Activated naive CD8-positive, alpha-beta T cell treated with anti-CD3 and anti-CD28 coated beads, Interleukin-2, amount 10 ng/mL, durations not matched to agents 7 days and 5 days (primary cell): Measurements from ENCODE around the gene PARP11. TPM values are rescaled to one million over a fixed set of nuclear protein-coding genes. Genes with fewer than 3 reads are reported as not detected.
A peak's percentile ranks its signal among the peaks of the same experiment; 100 is the strongest.
"Not testable (repeated sequence)": the region's sequence is repeated elsewhere in the genome, so short reads cannot be mapped to it uniquely, and the experiment has no call there.

ENCODE experiments used
- ATAC-seq: fragments of 150-1000 bp; cut with Tn5 transposase; one replicate; pipeline ENCODE4 v1.10.0; 2021; ENCODE audit warnings: low read depth, moderate library complexity
- POLR2A ChIA-PET: fragments of 350-600 bp; sonication (Branson Sonifier 250); formaldehyde crosslinking; loops from one replicate; lab custom pipeline; 2021; ENCODE audit warnings: antibody characterized with exemption; lab: Charles Lee
- DNase-seq: peaks from one replicate; pipeline ENCODE4 v3.0.0; 2021
- H3K27ac Mint-ChIP-seq: one replicate; pipeline ENCODE4 v1.8.0; 2022; ENCODE audit warnings: mild to moderate bottlenecking, mixed read lengths
- H3K27me3 Mint-ChIP-seq: one replicate; pipeline ENCODE4 v1.8.0; 2022; ENCODE audit warnings: mild to moderate bottlenecking, moderate library complexity, mixed read lengths
- H3K36me3 Mint-ChIP-seq: one replicate; pipeline ENCODE4 v1.8.0; 2021; ENCODE audit warnings: mild to moderate bottlenecking, mixed read lengths
- H3K4me1 Mint-ChIP-seq: one replicate; pipeline ENCODE4 v1.8.0; 2021; ENCODE audit warnings: mixed read lengths
- H3K4me3 Mint-ChIP-seq: one replicate; pipeline ENCODE4 v1.8.0; 2022; ENCODE audit warnings: mild to moderate bottlenecking, moderate library complexity, mixed read lengths
- H3K9me3 Mint-ChIP-seq: one replicate; pipeline ENCODE4 v1.8.0; 2021; ENCODE audit warnings: mixed read lengths
- total RNA-seq, 2 experiments: library from RNA; stranded (reverse); gene quantifications; one replicate each; pipeline ENCODE4 v1.2.3, GENCODE V29; 2021

The PARP11 gene
- total RNA-seq, 2 experiments from 2014 or later = 40.2 to 40.7 TPM

DNA sequence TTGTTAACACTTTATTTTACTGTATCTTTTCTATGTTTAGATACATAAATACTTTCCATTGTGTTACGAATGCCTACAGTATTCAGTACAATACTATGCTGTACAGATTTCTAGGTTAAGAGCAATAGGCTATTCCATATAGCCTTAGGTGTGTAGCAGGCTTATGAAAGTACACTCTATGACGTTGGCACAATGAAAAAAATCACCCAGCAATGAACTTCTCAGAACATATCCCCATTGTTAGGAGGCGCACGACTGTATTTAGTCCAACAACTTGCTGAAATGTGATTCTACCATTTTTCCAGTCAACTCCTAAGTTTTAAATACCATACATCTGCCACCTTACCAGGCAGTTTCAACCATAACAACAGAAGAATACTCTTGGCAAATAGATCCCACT lies 1.8 kb downstream of the PARP11 start:
- peak overlapping the region; percentile 98 for H3K4me3 Mint-ChIP-seq
- H3K36me3 Mint-ChIP-seq = peaks cover 30% of the 10 kb centered on the region
- DNase-seq = no peak
- H3K9me3 Mint-ChIP-seq = peaks cover 4% of the 10 kb centered on the region
- no peaks in the 10 kb centered on the region for H3K27me3 Mint-ChIP-seq
- peaks cover 39% of the 10 kb centered on the region for H3K4me1 Mint-ChIP-seq
- peak overlapping the region; percentile 97 for H3K27ac Mint-ChIP-seq
- POLR2A ChIA-PET = interaction anchor here (2.2 kb wide), 1 partner anchor 401 kb away, joined by 7 read pairs; no protein-coding TSS in a partner anchor
- no peak for ATAC-seq

DNA sequence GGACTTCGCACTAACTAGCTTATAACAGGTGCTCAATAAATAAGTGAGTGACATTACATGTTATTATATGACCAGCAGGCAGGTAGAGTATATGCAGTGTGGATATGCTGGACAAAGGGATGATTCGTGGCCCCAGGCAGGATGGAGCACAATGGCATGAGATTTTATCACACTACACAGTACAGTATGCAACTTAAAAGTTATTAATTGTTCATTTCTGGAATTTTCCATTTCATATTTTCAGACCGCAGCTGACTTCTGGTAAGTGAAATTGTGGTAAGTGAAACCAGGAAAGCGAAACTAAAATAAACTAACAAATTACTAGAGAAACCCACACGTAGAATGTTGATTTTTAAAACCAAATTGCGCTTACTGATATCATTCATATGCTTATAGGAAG lies 3.3 kb downstream of the PARP11 start:
- H3K4me3 Mint-ChIP-seq = peak overlapping the region; percentile 98
- peak; percentile 48 for DNase-seq
- H3K4me1 Mint-ChIP-seq = peaks cover 39% of the 10 kb centered on the region
- peak overlapping the region; percentile 97 for H3K27ac Mint-ChIP-seq
- peaks cover 45% of the 10 kb centered on the region for H3K36me3 Mint-ChIP-seq
- POLR2A ChIA-PET = interaction anchor here (0.8 to 1.7 kb wide), 3 partner anchors 9 to 117 kb away, joined by 3 to 7 read pairs (median 4); partner anchors contain the start of gene CRACR2A
- H3K9me3 Mint-ChIP-seq = peaks cover 16% of the 10 kb centered on the region
- H3K27me3 Mint-ChIP-seq = no peaks in the 10 kb centered on the region
- ATAC-seq = peak; percentile 33

DNA sequence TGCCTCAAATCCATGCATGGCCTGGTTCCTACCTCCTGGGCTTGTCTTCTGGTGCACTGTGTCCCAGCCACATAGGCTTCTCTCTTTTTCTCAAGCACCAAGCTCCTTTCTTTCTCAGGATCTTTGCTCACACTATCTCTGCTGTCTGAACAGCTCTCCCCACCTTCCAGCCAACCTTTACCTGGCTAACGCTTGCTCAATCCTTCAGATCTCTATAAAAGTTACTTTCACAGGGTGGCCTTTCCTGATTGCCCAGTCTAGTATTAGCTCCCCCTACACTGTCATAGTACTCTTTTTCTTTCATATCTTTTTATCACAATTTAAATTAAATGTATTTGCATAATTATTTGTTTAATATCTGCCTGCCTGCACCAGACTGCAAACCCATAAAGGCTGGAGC lies 3.8 kb downstream of the PARP11 start:
- Mint-ChIP-seq H3K36me3 (peaks cover 49% of the 10 kb centered on the region), H3K4me1 (peaks cover 39% of the 10 kb centered on the region), H3K27me3 (no peaks in the 10 kb centered on the region), H3K27ac (peak overlapping the region; percentile 97), H3K4me3 (peak overlapping the region; percentile 98), H3K9me3 (peaks cover 19% of the 10 kb centered on the region)
- DNase-seq (no peak), ATAC-seq (no peak)
- POLR2A ChIA-PET = interaction anchor here (0.8 to 1.7 kb wide), 3 partner anchors 10 to 116 kb away, joined by 3 to 7 read pairs (median 4); partner anchors contain the start of gene CRACR2A

DNA sequence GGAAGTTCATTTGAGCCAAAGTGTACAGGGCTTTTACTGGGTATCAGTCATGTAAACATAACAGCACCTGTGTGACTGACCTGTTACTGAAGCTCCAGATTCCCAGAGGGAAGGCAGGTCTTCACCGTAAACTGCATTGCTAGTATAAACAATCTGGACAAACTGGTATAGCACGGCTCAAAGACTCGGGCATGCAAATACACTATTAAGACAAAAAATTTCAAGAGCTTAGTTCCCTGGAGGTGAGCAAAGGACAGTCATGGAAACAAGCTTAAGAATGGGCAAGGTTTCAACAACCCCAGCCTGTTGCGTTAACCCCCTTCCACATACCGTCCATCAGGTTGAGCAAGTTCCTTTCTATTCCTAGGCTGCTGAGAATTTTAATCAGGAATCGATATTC lies 9.4 kb downstream of the PARP11 start:
- H3K4me1 Mint-ChIP-seq = peaks cover 6% of the 10 kb centered on the region

DNA sequence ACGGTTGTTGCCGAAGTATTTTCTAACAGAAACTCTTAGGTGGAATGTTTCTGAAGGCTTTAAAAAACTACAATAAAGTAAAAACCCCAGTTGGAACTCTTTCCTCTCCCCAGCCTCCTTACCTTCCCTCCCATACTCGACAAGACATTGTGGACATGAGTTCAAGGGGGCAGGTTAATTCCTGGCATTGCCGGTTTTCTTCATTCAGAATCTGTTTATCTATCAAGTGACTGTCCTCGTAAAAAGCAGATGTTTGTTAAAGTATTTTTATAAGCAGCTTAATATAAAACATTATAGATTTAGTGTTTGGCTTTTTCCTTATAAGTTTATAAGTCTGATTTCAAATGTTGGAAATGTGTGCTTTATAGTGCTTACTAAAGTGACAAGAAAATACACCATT lies 30.7 kb downstream of the PARP11 start:
- H3K36me3 Mint-ChIP-seq = peaks cover 65% of the 10 kb centered on the region
- POLR2A ChIA-PET = no interaction called here
- H3K27me3 Mint-ChIP-seq = no peaks in the 10 kb centered on the region
- H3K27ac Mint-ChIP-seq = no peak overlapping the region
- peaks cover 25% of the 10 kb centered on the region for H3K4me1 Mint-ChIP-seq
- ATAC-seq (no peak), DNase-seq (no peak)
- H3K4me3 Mint-ChIP-seq = no peak overlapping the region
- H3K9me3 Mint-ChIP-seq = peaks cover 8% of the 10 kb centered on the region

More for the DNA sequence above, 9.4 kb downstream of the PARP11 start:
- no peak overlapping the region for H3K4me3 Mint-ChIP-seq
- H3K27ac Mint-ChIP-seq = no peak overlapping the region
- no peaks in the 10 kb centered on the region for H3K27me3 Mint-ChIP-seq
- POLR2A ChIA-PET = no interaction called here
- H3K36me3 Mint-ChIP-seq = peaks cover 73% of the 10 kb centered on the region
- H3K9me3 Mint-ChIP-seq = peaks cover 19% of the 10 kb centered on the region
- DNase-seq (no peak), ATAC-seq (no peak)

DNA sequence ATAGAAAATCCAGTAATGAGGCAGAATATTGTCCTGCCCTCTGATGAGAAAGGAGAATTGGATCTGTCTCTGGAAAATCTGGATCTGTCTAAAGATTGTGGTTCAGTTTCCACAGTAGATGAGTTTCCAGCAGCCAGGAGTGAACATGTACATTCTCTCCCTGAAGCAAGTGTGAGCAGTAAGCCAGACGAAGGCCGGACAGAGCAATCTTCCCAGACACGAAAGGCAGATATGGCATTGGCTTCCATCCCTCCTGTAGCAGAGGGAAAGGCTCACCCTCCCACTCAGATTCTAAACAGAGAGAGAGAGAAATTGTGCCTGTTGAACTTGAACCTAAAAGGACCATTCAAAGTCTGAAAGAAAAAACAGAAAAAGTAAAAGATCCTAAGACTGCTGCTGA lies 31.4 kb downstream of the PARP11 start:
- H3K9me3 Mint-ChIP-seq = peaks cover 3% of the 10 kb centered on the region
- POLR2A ChIA-PET = no interaction called here
- H3K36me3 Mint-ChIP-seq = peaks cover 64% of the 10 kb centered on the region
- no peak for DNase-seq
- ATAC-seq = no peak
- no peak overlapping the region for H3K27ac Mint-ChIP-seq
- H3K27me3 Mint-ChIP-seq = no peaks in the 10 kb centered on the region
- H3K4me3 Mint-ChIP-seq = no peak overlapping the region
- peaks cover 27% of the 10 kb centered on the region for H3K4me1 Mint-ChIP-seq

DNA sequence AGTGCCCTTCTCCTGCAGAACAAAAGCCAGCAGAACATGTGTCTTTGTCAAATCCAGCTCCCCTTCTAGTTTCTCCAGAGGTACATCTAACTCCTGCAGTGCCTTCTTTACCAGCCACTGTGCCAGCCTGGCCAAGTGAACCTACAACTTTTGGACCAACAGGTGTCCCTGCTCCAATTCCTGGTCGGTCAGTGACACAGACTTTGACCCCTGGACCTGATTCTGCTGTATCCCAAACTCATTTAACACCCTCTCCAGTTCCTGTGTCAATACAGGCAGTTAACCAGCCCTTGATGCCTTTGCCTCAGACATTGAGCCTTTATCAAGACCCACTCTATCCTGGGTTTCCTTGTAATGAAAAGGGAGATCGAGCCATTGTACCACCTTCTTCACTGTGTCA lies 32.4 kb downstream of the PARP11 start:
- H3K36me3 Mint-ChIP-seq = peaks cover 71% of the 10 kb centered on the region
- peaks cover 32% of the 10 kb centered on the region for H3K4me1 Mint-ChIP-seq
- H3K27ac Mint-ChIP-seq, ATAC-seq, H3K9me3 Mint-ChIP-seq, H3K27me3 Mint-ChIP-seq, H3K4me3 Mint-ChIP-seq, DNase-seq, POLR2A ChIA-PET: not testable (repeated sequence)

DNA sequence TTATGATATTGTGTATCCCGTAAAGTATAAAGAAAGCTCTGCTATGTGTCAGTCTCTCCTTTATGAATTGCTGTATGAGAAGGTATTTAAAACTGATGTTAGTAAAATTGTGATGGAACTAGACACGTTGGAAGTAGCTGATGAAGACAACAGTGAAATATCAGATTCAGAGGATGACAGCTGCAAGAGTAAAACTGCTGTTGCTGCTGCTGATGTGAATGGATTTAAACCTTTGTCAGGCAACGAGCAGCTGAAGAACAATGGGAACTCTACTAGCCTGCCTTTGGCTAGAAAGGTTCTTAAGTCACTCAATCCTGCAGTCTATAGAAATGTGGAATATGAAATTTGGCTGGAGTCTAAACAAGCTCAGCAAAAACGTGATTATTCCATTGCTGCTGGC lies 33.5 kb downstream of the PARP11 start:
- H3K27me3 Mint-ChIP-seq, DNase-seq, ATAC-seq, H3K4me3 Mint-ChIP-seq, POLR2A ChIA-PET, H3K27ac Mint-ChIP-seq, H3K9me3 Mint-ChIP-seq: not testable (repeated sequence)
- H3K4me1 Mint-ChIP-seq = peaks cover 32% of the 10 kb centered on the region
- peaks cover 76% of the 10 kb centered on the region for H3K36me3 Mint-ChIP-seq

DNA sequence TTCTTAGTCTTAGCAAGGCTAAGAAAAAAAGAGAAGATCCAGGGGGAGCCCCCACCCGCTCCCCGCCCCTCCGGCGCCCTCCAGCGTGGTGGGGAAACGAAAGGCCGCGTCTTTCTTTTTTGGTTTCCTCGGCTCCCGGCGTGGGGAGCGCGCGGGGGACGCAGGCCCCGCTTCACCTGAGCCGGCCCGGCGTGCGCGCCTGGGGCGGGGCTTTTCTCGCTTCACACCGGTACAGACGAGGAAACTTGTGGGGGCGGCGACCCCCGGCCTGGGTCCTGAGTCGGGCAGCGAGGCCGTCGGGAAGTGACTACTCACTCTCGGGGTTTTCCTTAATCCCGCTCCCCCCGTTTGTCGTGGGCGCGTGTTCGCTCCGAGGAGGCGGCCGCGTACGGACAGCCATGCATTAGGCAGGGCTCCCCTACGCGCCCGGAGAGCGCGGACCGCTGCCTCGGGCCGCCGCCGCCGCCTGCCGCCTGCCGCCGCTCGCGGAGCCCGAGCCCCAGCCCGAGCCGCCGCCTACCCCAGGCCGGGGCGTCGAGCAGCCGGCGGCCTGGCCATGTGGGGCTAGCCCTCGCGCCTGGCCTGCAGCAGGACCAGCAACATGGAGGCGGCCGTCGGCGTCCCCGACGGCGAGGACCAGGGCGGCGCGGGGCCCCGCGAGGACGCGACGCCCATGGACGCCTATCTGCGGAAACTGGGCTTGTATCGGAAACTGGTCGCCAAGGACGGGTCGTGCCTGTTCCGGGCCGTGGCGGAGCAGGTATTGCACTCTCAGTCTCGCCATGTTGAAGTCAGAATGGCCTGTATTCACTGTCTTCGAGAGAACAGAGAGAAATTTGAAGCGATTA lies 34.3 kb downstream of the PARP11 start:
- Mint-ChIP-seq H3K4me3 (peak overlapping the region; percentile 65), H3K4me1 (peaks cover 30% of the 10 kb centered on the region), H3K36me3 (peaks cover 71% of the 10 kb centered on the region)
- ATAC-seq (peak; percentile 77), DNase-seq (peak; percentile 48)
- H3K9me3 Mint-ChIP-seq, H3K27ac Mint-ChIP-seq, POLR2A ChIA-PET, H3K27me3 Mint-ChIP-seq: not testable (repeated sequence)

DNA sequence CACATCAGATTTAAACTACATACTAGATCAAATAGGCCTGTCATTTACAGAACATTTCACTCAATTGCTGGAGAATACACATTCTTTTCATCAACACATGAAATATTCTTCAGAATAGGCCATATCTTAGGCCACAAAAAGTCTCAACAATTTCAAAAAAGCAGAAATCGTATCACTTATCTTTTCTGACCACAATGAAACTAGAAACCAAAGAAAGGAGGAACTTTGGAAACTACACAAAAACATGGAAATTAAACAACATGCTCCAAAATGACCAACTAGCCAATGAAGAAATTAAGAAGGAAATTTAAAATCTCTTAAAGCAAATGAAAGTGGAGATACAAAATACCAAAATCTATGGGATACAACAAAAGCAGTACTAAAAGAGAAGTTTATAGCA lies 35.1 kb downstream of the PARP11 start:
- peaks cover 27% of the 10 kb centered on the region for H3K4me1 Mint-ChIP-seq
- peaks cover 64% of the 10 kb centered on the region for H3K36me3 Mint-ChIP-seq
- H3K9me3 Mint-ChIP-seq = peaks cover 6% of the 10 kb centered on the region
- ATAC-seq = no peak
- no peak for DNase-seq
- H3K27me3 Mint-ChIP-seq = no peaks in the 10 kb centered on the region
- H3K4me3 Mint-ChIP-seq = peak overlapping the region; percentile 65
- H3K27ac Mint-ChIP-seq = no peak overlapping the region
- POLR2A ChIA-PET = no interaction called here

DNA sequence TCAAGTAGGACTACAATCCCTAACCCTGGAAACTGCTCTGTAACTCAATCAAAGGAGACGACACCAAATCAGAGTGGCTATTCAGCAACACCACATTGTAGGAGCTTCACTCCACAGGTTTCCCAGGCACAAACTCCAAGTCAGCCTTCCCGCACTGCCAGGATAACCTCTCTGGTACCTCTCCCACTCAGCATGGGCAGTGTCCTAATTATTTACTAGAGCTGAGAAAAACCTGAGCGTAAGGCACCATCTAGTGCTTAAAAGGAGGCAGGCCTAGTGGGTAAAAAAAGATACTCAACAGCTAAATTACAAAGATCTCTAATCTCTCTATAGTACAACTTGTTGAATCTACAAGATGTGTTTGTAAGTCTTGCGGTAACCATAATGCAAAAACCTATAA lies 36.1 kb downstream of the PARP11 start:
- Mint-ChIP-seq H3K4me1 (peaks cover 25% of the 10 kb centered on the region), H3K27ac (no peak overlapping the region), H3K9me3 (peaks cover 5% of the 10 kb centered on the region), H3K36me3 (peaks cover 61% of the 10 kb centered on the region), H3K4me3 (peak overlapping the region; percentile 14), H3K27me3 (no peaks in the 10 kb centered on the region)
- DNase-seq (no peak), ATAC-seq (no peak)
- POLR2A ChIA-PET = no interaction called here

DNA sequence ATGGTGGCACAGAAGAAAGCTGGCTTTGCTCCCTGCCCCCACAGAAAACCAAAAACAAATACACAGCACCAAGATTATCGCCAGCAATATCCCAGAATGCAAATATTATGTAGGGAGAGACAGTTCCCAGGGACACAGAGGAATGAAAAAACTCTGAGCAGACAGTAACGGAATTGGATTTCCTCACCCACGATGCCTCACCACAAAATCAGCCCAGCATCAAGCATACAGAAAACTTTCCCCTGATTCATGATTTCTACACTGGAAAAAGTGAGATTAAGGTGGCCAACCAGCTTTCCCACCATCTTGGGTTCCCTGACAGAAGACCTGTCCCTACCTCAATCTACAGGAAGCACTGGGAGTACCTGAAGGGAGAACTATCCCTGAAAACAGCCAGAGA lies 36.6 kb downstream of the PARP11 start:
- H3K4me1 Mint-ChIP-seq = peaks cover 23% of the 10 kb centered on the region
- H3K27ac Mint-ChIP-seq = no peak overlapping the region
- H3K4me3 Mint-ChIP-seq = no peak overlapping the region

DNA sequence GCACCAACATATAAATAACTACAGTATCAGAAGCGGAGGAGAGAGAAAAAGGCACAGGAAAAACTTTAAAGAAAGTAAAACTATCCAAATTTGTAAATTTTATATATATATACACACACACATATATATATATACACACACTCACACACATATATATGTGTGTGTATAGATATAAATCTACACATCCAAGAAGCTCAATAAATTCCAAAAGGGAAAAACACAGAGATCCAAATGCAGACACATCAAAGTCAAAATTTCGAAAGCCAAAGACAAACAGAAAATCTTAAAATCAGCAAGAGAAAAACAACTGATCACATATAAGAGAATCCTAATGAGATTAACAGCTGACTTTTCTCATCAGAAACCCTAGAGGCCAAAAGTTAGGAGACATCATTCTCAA lies 37.3 kb downstream of the PARP11 start:
- peaks cover 49% of the 10 kb centered on the region for H3K36me3 Mint-ChIP-seq
- H3K4me3 Mint-ChIP-seq = no peak overlapping the region
- H3K27me3 Mint-ChIP-seq = no peaks in the 10 kb centered on the region
- H3K9me3 Mint-ChIP-seq = peaks cover 4% of the 10 kb centered on the region
- H3K27ac Mint-ChIP-seq = no peak overlapping the region
- no peak for ATAC-seq
- DNase-seq = no peak
- peaks cover 23% of the 10 kb centered on the region for H3K4me1 Mint-ChIP-seq
- POLR2A ChIA-PET = no interaction called here

More for the DNA sequence above, 36.6 kb downstream of the PARP11 start:
- Mint-ChIP-seq H3K36me3 (peaks cover 56% of the 10 kb centered on the region), H3K27me3 (no peaks in the 10 kb centered on the region), H3K9me3 (peaks cover 4% of the 10 kb centered on the region)
- ATAC-seq (no peak), DNase-seq (no peak)
- POLR2A ChIA-PET = no interaction called here

DNA sequence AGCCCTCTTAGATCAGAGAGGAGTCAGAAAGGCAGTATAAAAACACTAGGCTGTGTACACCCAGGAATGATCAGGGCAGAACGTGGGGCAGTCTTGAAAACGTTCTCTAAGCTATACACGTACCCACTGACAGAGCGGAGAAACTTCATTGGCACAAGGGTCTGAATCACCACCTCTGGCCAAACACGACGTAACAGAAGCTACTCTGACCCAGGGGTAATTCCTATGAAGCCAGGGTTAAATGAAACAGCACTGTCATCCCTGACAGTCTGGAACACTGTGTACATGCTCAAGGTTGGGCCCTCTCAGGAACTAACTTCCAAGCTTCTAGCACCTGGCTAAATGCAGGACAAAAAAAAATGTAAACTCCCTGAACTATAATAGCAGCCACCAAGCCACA lies 38.4 kb downstream of the PARP11 start:
- H3K36me3 Mint-ChIP-seq = peaks cover 38% of the 10 kb centered on the region
- peaks cover 23% of the 10 kb centered on the region for H3K4me1 Mint-ChIP-seq
- H3K4me3 Mint-ChIP-seq = no peak overlapping the region
- H3K27me3 Mint-ChIP-seq = no peaks in the 10 kb centered on the region
- H3K27ac Mint-ChIP-seq = no peak overlapping the region
- no peak for ATAC-seq
- POLR2A ChIA-PET = no interaction called here
- no peak for DNase-seq
- H3K9me3 Mint-ChIP-seq = peaks cover 4% of the 10 kb centered on the region
